NCI-H128 (cell line): ENCODE measurements around the gene EMP2.
"Not testable (repeated sequence)": the region's sequence is repeated elsewhere in the genome, so short reads cannot be mapped to it uniquely, and the experiment has no call there.

Source experiments
- DNase-seq: peaks from one replicate; lab custom pipeline; 2025; ENCODE audit not compliant: unreplicated experiment; lab: John Stamatoyannopoulos, UW

The EMP2 gene

GRCh38 chr16:10552998-10553491, 27.4 kb downstream of the EMP2 start:
- no peak for DNase-seq

GRCh38 chr16:10552281-10552680, 28.1 kb downstream of the EMP2 start:
- DNase-seq, result no peak

- no peak for DNase-seq
Observed at GRCh38 chr16:10551881-10552280, 28.5 kb downstream of the EMP2 start.

GRCh38 chr16:10548404-10548803, 32.0 kb downstream of the EMP2 start:
- no peak for DNase-seq

DNA sequence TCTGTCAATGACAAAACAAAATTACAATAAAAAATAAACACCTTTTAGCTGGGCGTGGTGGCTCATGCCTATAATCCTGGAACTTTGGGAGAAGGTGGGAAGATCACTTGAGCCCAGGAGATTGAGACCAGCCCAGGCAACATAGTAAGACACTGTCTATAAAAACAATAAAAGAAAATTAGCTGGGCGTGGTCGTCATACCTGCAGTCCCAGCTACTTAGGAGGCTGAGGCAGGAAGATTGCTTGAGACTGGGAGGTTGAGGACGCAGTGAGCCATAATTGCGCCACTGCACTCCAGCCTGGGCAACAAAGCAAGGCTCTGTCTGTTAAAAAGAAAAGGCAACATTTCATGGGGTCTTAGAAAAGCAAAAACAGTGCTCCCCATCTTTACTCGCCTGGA, 32.7 kb downstream of the EMP2 start:
- DNase-seq, result no peak

DNA sequence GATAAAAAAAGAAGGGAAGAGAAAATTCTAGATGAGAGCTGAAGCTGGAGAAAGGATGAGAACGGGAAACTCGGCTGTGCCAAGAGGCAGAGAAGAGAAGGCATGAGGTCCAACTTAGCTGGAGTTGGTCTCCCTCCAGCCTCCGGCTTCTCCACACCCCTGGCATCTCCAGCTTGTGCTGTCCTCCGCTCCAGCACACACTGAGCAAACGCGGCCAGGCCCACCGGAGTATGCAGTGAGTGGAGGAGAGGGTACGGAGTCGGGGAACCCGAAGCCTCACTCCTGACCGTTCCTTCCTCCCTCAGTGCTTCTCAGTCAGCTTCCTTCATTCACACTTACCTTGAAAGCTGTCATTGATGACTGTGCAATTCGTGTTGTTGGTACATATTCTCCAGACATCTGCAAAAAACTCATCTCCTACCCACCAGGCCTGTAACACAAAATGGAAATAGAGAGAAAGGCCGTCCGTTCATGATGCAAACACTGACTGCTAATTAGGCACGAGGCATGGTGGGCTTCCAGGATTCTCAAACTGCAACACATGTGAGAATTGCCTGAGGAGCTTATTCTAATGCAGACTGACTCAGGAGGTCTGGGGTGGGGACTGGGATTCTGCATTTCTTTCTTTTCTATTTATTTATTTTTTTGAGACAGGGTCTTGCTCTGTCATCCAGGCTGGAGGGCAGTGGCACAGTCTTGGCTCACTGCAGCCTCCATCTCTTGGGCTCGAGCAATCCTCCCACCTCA, 37.0 kb downstream of the EMP2 start:
- DNase-seq, result no peak

DNA sequence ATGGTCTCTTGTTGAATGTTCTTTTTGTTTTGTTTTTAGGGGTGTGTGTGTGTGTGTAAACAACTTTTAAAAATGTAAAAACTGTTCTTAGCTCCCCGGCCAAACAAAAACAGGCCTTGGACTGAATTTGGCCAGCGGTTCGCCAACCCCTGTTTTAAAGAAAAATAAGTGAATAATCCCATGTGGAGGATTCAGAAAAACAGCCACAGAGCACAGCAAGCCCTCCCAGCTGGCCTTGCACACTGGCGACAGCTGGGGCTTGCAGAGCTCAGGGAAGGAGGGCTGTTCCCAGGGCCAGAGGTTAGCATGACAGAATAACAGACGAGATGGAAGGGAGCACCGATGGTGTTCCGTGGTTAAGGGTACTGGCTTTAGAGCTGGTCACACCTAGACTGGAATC, 39.0 kb downstream of the EMP2 start:
- no peak for DNase-seq

GRCh38 chr16:10539793-10540192, 40.6 kb downstream of the EMP2 start:
- DNase-seq, result no peak

DNA sequence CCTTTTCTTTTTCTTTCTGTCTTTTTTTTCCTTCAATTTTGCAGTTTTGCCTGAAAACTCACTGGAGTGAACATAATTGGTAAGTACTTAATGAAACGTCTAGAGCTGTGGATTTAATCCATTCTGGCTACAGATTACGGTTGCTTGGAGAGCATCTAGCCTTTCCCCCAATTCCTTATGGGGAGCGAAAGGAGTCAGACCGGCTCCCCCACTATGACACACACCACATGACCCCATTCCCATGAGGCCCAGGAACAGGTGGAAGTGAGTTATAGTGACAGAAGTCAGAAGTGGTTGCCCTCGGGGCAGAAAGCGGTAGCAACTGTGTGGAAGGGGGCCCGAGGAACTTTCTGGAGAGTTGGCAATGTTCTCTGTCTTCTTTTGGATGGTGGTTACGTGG, 41.2 kb downstream of the EMP2 start:
- no peak for DNase-seq

DNA sequence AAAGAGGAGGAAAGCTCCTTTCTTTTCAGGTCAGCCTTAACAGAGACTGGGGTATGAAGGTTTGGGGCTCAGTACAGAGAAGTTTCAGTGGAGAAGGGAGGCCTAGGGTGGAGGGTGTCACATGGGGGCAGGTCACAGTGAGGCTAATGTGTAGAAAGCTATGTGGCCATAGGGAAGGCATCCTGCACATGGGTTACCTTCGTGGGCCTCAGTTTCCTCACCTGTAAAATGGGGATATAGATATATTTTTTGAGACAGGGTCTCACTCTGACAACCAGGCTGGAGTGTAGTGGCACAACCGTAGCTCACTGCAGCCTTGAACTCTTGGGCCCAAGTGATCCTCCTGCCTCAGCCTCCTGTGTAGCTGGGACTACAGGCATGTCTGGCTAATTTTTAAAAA, 41.8 kb downstream of the EMP2 start:
- DNase-seq, result no peak

DNA sequence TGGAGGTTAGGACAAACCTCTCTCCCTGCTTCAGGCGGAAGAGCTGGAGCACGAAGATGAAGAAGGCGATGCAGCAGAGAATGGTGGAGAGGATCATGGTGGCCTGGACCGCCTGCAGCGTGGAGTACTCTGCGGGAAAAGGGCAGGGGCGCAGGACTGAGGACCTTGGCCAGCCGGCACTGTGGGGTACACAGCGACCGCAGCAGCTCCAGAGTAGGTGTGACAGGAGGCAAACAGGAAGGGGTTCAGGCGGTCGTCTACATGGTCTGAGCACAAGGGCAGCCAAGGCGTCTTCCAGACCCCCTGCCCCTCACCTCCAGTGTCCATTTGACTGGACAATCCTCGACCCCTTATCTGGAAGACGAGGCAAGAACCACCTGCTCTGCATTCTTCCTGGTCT, 42.5 kb downstream of the EMP2 start:
- DNase-seq, result no peak

- no peak for DNase-seq
Observed at GRCh38 chr16:10536814-10537389, 43.5 kb downstream of the EMP2 start.

- not testable (repeated sequence) for DNase-seq
Observed at GRCh38 chr16:10536328-10536727, 44.1 kb downstream of the EMP2 start.

GRCh38 chr16:10535461-10535860, 44.9 kb downstream of the EMP2 start:
- DNase-seq, result no peak

DNA sequence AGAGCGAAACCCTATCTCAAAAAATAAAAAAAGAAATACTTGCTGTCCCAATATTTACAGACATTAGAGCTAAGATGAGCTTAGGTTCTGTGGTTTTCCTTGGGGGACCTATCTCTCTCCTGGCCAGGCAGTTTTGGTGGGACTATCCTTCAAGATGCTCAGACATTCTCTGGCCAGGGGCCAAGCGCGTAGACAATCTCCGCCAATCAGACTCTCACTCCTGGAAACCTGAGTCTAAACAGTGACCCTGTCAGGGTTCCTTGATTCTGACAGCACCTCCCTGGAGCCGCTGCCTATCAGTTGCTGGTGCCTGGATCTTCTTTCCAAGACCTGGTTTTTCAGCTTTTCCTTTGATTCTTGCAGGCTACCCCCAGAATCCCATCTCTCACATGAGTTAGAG, 45.6 kb downstream of the EMP2 start:
- no peak for DNase-seq

DNA sequence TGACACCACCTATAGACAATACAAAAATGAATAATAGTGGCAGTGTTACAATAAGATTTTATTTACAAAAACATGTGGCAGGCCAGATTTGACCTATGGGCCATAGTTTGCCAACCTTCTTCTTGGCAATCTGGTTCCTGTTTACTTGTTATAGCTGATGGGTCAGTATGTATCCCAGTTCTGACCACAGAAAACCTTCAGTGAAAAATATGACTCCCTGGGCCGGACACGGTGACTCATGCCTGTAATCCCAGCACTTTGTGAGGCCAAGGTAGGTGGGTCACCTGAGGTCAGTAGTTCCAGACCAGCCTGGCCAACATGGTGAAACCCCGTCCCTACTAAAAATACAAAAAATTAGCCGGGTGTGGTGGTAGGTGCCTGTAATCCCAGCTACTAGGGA, 46.8 kb downstream of the EMP2 start:
- not testable (repeated sequence) for DNase-seq

- no peak for DNase-seq
Observed at GRCh38 chr16:10531582-10531981, 48.8 kb downstream of the EMP2 start.

DNA sequence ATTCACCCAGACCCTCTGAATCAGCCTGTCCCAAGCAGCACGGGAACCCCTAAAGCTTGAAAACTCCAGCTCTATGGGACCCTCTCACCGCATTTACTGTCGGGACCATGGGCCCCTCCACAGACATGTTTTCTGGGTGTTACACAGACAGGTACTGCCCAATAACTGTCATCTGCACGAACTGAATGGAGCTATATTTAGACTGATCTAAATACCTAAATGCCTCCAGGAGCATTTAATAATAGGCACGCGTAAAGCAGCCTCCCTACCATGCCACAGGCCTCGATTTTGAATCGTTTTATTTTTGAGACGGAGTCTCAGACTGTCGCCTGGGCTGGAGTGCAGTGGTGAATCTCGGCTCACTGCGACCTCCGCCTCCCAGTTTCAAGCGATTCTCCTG, 49.7 kb downstream of the EMP2 start:
- DNase-seq, result no peak

DNA sequence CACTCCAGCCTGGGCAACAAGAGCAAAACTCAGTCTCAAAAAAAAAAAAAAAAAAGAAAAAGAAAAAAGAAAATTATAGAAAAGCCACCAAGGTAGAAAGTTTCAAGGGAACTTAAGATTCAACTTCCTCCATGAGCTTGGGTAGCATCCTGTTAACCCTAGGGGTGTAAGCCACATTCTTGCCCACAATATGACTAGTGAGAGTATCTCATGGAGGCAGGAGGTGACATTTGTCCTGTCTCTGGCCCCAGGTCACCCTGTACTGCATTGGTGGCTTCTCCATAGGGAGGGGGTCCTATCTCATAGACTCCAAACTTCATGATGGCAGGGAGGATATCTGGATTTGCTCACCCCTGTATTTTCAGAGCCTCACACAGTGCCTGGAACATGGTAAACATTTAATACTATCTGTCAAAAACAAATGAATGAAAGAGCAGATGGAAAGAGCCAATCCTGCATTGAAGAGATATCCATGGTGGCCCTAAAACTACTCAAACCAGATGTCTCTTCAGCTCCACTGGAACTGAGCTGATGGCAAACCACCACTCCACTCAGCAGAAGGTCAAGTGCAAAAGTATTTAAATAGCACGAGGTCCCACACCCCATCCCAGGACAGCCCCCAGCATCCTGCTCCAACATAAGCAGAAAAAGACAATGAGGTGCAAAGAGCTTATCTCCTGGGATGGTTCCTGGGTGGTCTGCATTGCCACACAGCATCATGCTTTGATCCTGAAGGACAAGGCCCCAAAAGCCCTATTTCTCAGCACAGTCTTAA, 50.3 kb downstream of the EMP2 start:
- DNase-seq, result no peak

DNA sequence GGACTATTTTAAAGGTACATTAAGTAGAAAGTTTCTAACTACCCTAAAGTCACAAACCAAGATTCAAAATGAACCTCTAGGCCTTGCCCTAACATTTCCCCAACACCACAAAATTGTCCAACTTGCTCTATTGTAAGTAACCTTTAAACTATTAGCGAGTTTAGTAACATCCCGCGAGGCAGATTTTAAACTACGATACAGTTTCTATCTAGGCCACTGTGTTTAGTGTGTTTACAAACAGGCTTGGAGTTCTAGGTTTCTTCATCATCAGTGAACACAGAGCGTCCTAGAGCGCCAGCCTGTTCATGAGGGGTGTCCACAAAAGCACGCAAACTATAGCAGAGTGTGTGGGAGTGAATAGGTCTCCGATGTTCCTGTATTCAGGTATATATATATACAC, 51.8 kb downstream of the EMP2 start:
- no peak for DNase-seq

GRCh38 chr16:10526962-10527361, 53.4 kb downstream of the EMP2 start:
- DNase-seq, result no peak

- DNase-seq, result no peak
Observed at GRCh38 chr16:10525214-10525825, 55.1 kb downstream of the EMP2 start.
